HG02973 (cell line): ENCODE data around the gene PUS3.
"Not testable (repeated sequence)": the region's sequence is repeated elsewhere in the genome, so short reads cannot be mapped to it uniquely, and the experiment has no call there.

Experiments
- ATAC-seq: cut with Tn5 transposase; IDR thresholded peaks from one replicate; pipeline ENCODE4 v1.9.1; 2021; ENCODE audit warnings: moderate library complexity; ENCODE audit not compliant: unreplicated experiment

The PUS3 gene

GRCh38 chr11:125873881-125874555, 29.0 kb downstream of the PUS3 start:
- no peak for ATAC-seq

- ATAC-seq: no peak
Observed at GRCh38 chr11:125872138-125872491, 30.9 kb downstream of the PUS3 start.

- no peak for ATAC-seq
Observed at GRCh38 chr11:125871391-125872137, 31.4 kb downstream of the PUS3 start.

GRCh38 chr11:125869521-125869920, 33.5 kb downstream of the PUS3 start:
- no peak for ATAC-seq

- ATAC-seq: not testable (repeated sequence)
Observed at GRCh38 chr11:125865354-125865753, 37.7 kb downstream of the PUS3 start.

- ATAC-seq: not testable (repeated sequence)
Observed at GRCh38 chr11:125862786-125863185, 40.2 kb downstream of the PUS3 start.

- not testable (repeated sequence) for ATAC-seq
Observed at GRCh38 chr11:125857670-125858069, 45.3 kb downstream of the PUS3 start.

- ATAC-seq: no peak
Observed at GRCh38 chr11:125846188-125846587, 56.8 kb downstream of the PUS3 start.
